ENCODE measurements around the gene SRMS.

DNA sequence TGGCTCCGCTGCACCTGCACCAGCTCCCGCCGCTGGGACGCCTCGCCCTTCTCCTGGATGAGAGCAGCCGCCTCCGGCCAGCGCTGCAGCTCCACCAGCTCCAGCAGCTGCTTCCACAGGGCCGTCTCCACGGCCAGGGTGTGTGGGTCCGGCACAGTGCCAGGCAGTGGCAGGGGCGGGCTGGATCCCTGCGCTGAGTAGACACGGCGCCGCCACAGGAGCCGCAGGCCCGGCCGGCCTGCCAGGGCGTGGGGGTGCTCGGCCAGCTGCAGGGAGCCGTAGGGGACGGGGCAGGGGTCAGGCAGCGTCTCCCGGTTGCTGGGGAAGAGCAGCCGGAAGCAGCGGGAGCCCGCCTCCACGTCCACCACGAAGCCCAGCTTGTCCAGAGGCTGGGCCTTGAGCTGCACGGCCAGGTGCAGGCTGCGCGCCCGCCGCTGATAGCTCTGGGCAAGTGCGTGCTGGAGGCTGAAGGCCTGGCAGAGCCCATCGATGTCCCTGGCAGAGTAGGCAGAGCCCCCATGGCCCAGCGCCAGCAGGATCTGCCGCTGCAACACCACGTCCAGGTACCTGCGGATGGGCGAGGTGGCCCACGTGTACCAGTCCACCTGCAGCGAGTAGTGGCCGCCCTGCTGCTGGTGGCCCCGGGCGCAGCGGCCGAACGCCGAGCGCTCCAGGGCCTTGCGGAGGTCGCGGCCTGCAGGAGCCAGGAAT, 15.8 kb upstream of the SRMS start:
- TF ChIP-seq RAD21 (IDR thresholded peaks at IDR 0.05; ENCODE audit: low read depth) = no peak
- TF ChIP-seq, protein P1, sequence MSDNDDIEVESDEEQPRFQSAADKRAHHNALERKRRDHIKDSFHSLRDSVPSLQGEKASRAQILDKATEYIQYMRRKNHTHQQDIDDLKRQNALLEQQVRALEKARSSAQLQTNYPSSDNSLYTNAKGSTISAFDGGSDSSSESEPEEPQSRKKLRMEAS (IDR thresholded peaks at IDR 0.05) = no peak
- TF ChIP-seq YY1 (IDR thresholded peaks at IDR 0.05; ENCODE audit: low read depth) = no peak
- TF ChIP-seq TEAD4 (IDR thresholded peaks at IDR 0.05) = no peak
- no peak for TF ChIP-seq EGR1 (IDR thresholded peaks at IDR 0.05)

Data from Ishikawa (cell line).